Measurements from ENCODE around the gene SLC39A7. TPM values are rescaled to one million over a fixed set of nuclear protein-coding genes. Genes with fewer than 3 reads are reported as not detected.

Gene SLC39A7
- total RNA-seq, 1 donor from 2014 or later, result 53.2 TPM

GRCh38 chr6:33235221-33235634 lies 34.6 kb downstream of the SLC39A7 start:
- Histone ChIP-seq H3K9ac (ENCODE audit: low read depth in 1 of 3, low read length in 3 of 3) (no peak overlapping the region), H3K27ac (ENCODE audit: low read depth, low read length) (no peak overlapping the region), H3K27me3 (ENCODE audit: control insufficient read depth in 3 of 3, insufficient read depth in 3 of 3, low read length in 3 of 3) (peaks cover 12 to 18% (median 16%) of the 10 kb centered on the region in 3 donors), H3K4me1 (ENCODE audit: control insufficient read depth in 3 of 3, insufficient read depth in 3 of 3, low read length in 3 of 3) (no peaks in the 10 kb centered on the region), H3K36me3 (ENCODE audit: control insufficient read depth in 3 of 3, insufficient read depth in 3 of 3, low read length in 3 of 3) (no peaks in the 10 kb centered on the region), H3K9me3 (ENCODE audit: control insufficient read depth in 3 of 3, low read length in 3 of 3) (no peaks in the 10 kb centered on the region), H3K4me3 (ENCODE audit: low read length in 3 of 3) (no peak overlapping the region)

GRCh38 chr6:33236328-33236727 lies 35.7 kb downstream of the SLC39A7 start:
- H3K4me3 ChIP-seq (ENCODE audit: low read length in 3 of 3), result no peak overlapping the region
- no peak overlapping the region for H3K9ac ChIP-seq (ENCODE audit: low read depth in 1 of 3, low read length in 3 of 3)
- H3K4me1 ChIP-seq (ENCODE audit: control insufficient read depth in 3 of 3, insufficient read depth in 3 of 3, low read length in 3 of 3), result no peaks in the 10 kb centered on the region
- no peaks in the 10 kb centered on the region for H3K36me3 ChIP-seq (ENCODE audit: control insufficient read depth in 3 of 3, insufficient read depth in 3 of 3, low read length in 3 of 3)
- H3K27ac ChIP-seq (ENCODE audit: low read depth, low read length), result no peak overlapping the region
- H3K9me3 ChIP-seq (ENCODE audit: control insufficient read depth in 3 of 3, low read length in 3 of 3), result no peaks in the 10 kb centered on the region
- peaks cover 12 to 18% (median 14%) of the 10 kb centered on the region in 3 donors for H3K27me3 ChIP-seq (ENCODE audit: control insufficient read depth in 3 of 3, insufficient read depth in 3 of 3, low read length in 3 of 3)

- H3K9ac ChIP-seq (ENCODE audit: low read depth in 1 of 3, low read length in 3 of 3), result no peak overlapping the region
- H3K27me3 ChIP-seq (ENCODE audit: control insufficient read depth in 3 of 3, insufficient read depth in 3 of 3, low read length in 3 of 3), result peaks cover 12 to 18% (median 14%) of the 10 kb centered on the region in 3 donors
- no peaks in the 10 kb centered on the region for H3K4me1 ChIP-seq (ENCODE audit: control insufficient read depth in 3 of 3, insufficient read depth in 3 of 3, low read length in 3 of 3)
- H3K27ac ChIP-seq (ENCODE audit: low read depth, low read length), result no peak overlapping the region
- H3K36me3 ChIP-seq (ENCODE audit: control insufficient read depth in 3 of 3, insufficient read depth in 3 of 3, low read length in 3 of 3), result no peaks in the 10 kb centered on the region
- H3K4me3 ChIP-seq (ENCODE audit: low read length in 3 of 3), result no peak overlapping the region
- no peaks in the 10 kb centered on the region for H3K9me3 ChIP-seq (ENCODE audit: control insufficient read depth in 3 of 3, low read length in 3 of 3)
These were observed 36.2 kb downstream of the SLC39A7 start for GRCh38 chr6:33236852-33237251.

GRCh38 chr6:33237741-33238140 lies 37.1 kb downstream of the SLC39A7 start:
- no peaks in the 10 kb centered on the region for H3K4me1 ChIP-seq (ENCODE audit: control insufficient read depth in 3 of 3, insufficient read depth in 3 of 3, low read length in 3 of 3)
- H3K9me3 ChIP-seq (ENCODE audit: control insufficient read depth in 3 of 3, low read length in 3 of 3), result no peaks in the 10 kb centered on the region
- no peak overlapping the region for H3K4me3 ChIP-seq (ENCODE audit: low read length in 3 of 3)
- H3K36me3 ChIP-seq (ENCODE audit: control insufficient read depth in 3 of 3, insufficient read depth in 3 of 3, low read length in 3 of 3), result no peaks in the 10 kb centered on the region
- H3K9ac ChIP-seq (ENCODE audit: low read depth in 1 of 3, low read length in 3 of 3), result no peak overlapping the region
- no peak overlapping the region for H3K27ac ChIP-seq (ENCODE audit: low read depth, low read length)
- H3K27me3 ChIP-seq (ENCODE audit: control insufficient read depth in 3 of 3, insufficient read depth in 3 of 3, low read length in 3 of 3), result peaks cover 14 to 18% (median 14%) of the 10 kb centered on the region in 3 donors

- no peak overlapping the region for H3K27ac ChIP-seq (ENCODE audit: low read depth, low read length)
- no peaks in the 10 kb centered on the region for H3K4me1 ChIP-seq (ENCODE audit: control insufficient read depth in 3 of 3, insufficient read depth in 3 of 3, low read length in 3 of 3)
- no peaks in the 10 kb centered on the region for H3K36me3 ChIP-seq (ENCODE audit: control insufficient read depth in 3 of 3, insufficient read depth in 3 of 3, low read length in 3 of 3)
- H3K9me3 ChIP-seq (ENCODE audit: control insufficient read depth in 3 of 3, low read length in 3 of 3), result no peaks in the 10 kb centered on the region
- H3K27me3 ChIP-seq (ENCODE audit: control insufficient read depth in 3 of 3, insufficient read depth in 3 of 3, low read length in 3 of 3), result peaks cover 3 to 7% (median 4%) of the 10 kb centered on the region in 3 donors
- no peak overlapping the region for H3K4me3 ChIP-seq (ENCODE audit: low read length in 3 of 3)
- H3K9ac ChIP-seq (ENCODE audit: low read depth in 1 of 3, low read length in 3 of 3), result no peak overlapping the region
These were observed 41.3 kb downstream of the SLC39A7 start for GRCh38 chr6:33241968-33242367.

- Histone ChIP-seq H3K36me3 (ENCODE audit: control insufficient read depth in 3 of 3, insufficient read depth in 3 of 3, low read length in 3 of 3) (no peaks in the 10 kb centered on the region), H3K9me3 (ENCODE audit: control insufficient read depth in 3 of 3, low read length in 3 of 3) (no peaks in the 10 kb centered on the region), H3K27ac (ENCODE audit: low read depth, low read length) (no peak overlapping the region), H3K4me3 (ENCODE audit: low read length in 3 of 3) (no peak overlapping the region), H3K27me3 (ENCODE audit: control insufficient read depth in 3 of 3, insufficient read depth in 3 of 3, low read length in 3 of 3) (peaks cover 3 to 7% (median 4%) of the 10 kb centered on the region in 3 donors), H3K4me1 (ENCODE audit: control insufficient read depth in 3 of 3, insufficient read depth in 3 of 3, low read length in 3 of 3) (peaks cover 2 to 5% (median 2%) of the 10 kb centered on the region in 3 donors), H3K9ac (ENCODE audit: low read depth in 1 of 3, low read length in 3 of 3) (no peak overlapping the region)
These were observed 42.8 kb downstream of the SLC39A7 start for GRCh38 chr6:33243476-33243875.

- H3K9me3 ChIP-seq (ENCODE audit: control insufficient read depth in 3 of 3, low read length in 3 of 3), result no peaks in the 10 kb centered on the region
- H3K4me1 ChIP-seq (ENCODE audit: control insufficient read depth in 3 of 3, insufficient read depth in 3 of 3, low read length in 3 of 3), result peaks cover 21 to 23% (median 22%) of the 10 kb centered on the region in 3 donors
- H3K9ac ChIP-seq (ENCODE audit: low read depth in 1 of 3, low read length in 3 of 3), result peak overlapping the region; percentile 84 to 97 (median 93)
- H3K36me3 ChIP-seq (ENCODE audit: control insufficient read depth in 3 of 3, insufficient read depth in 3 of 3, low read length in 3 of 3), result peaks cover 5 to 13% (median 12%) of the 10 kb centered on the region in 3 donors
- no peaks in the 10 kb centered on the region for H3K27me3 ChIP-seq (ENCODE audit: control insufficient read depth in 3 of 3, insufficient read depth in 3 of 3, low read length in 3 of 3)
- peak overlapping the region; percentile 94 for H3K27ac ChIP-seq (ENCODE audit: low read depth, low read length)
- peak overlapping the region; percentile 82 to 92 (median 87) for H3K4me3 ChIP-seq (ENCODE audit: low read length in 3 of 3)
These were observed 47.4 kb downstream of the SLC39A7 start for GRCh38 chr6:33247977-33248642.

GRCh38 chr6:33248643-33248931 lies 47.9 kb downstream of the SLC39A7 start:
- Histone ChIP-seq H3K9ac (ENCODE audit: low read depth in 1 of 3, low read length in 3 of 3) (peak overlapping the region; percentile 84 to 97 (median 93)), H3K27me3 (ENCODE audit: control insufficient read depth in 3 of 3, insufficient read depth in 3 of 3, low read length in 3 of 3) (no peaks in the 10 kb centered on the region), H3K27ac (ENCODE audit: low read depth, low read length) (peak overlapping the region; percentile 94), H3K4me3 (ENCODE audit: low read length in 3 of 3) (peak overlapping the region; percentile 82 to 92 (median 87)), H3K4me1 (ENCODE audit: control insufficient read depth in 3 of 3, insufficient read depth in 3 of 3, low read length in 3 of 3) (peaks cover 21 to 23% (median 22%) of the 10 kb centered on the region in 3 donors), H3K9me3 (ENCODE audit: control insufficient read depth in 3 of 3, low read length in 3 of 3) (no peaks in the 10 kb centered on the region), H3K36me3 (ENCODE audit: control insufficient read depth in 3 of 3, insufficient read depth in 3 of 3, low read length in 3 of 3) (peaks cover 5 to 13% (median 12%) of the 10 kb centered on the region in 3 donors)

GRCh38 chr6:33248932-33249731 lies 48.5 kb downstream of the SLC39A7 start:
- peaks cover 5 to 13% (median 12%) of the 10 kb centered on the region in 3 donors for H3K36me3 ChIP-seq (ENCODE audit: control insufficient read depth in 3 of 3, insufficient read depth in 3 of 3, low read length in 3 of 3)
- H3K4me3 ChIP-seq (ENCODE audit: low read length in 3 of 3), result peak overlapping the region; percentile 82 to 92 (median 87)
- peak overlapping the region; percentile 88 to 97 (median 93) for H3K9ac ChIP-seq (ENCODE audit: low read depth in 1 of 3, low read length in 3 of 3)
- peaks cover 21 to 23% (median 22%) of the 10 kb centered on the region in 3 donors for H3K4me1 ChIP-seq (ENCODE audit: control insufficient read depth in 3 of 3, insufficient read depth in 3 of 3, low read length in 3 of 3)
- no peaks in the 10 kb centered on the region for H3K9me3 ChIP-seq (ENCODE audit: control insufficient read depth in 3 of 3, low read length in 3 of 3)
- no peaks in the 10 kb centered on the region for H3K27me3 ChIP-seq (ENCODE audit: control insufficient read depth in 3 of 3, insufficient read depth in 3 of 3, low read length in 3 of 3)
- H3K27ac ChIP-seq (ENCODE audit: low read depth, low read length), result peak overlapping the region; percentile 94

All from skeletal muscle tissue (tissue), 4 donors.